Coronary artery (tissue), 2 donors: ENCODE measurements around the gene PCDH1.

Source experiments
- DNase-seq: peaks from one replicate; pipeline ENCODE4 v3.0.0-alpha.2; 2017; ENCODE audit warnings: low spot score
- H3K27ac ChIP-seq, 2 donors: fragments of 200-600 bp; sonication (generic); one replicate each; pipeline ENCODE4 v1.5.1; 2016 to 2019
- H3K4me3 ChIP-seq: fragments of 200-600 bp; sonication (generic); 2 replicates; pipeline ENCODE4 v1.5.1; 2016; ENCODE audit warnings: mild to moderate bottlenecking, moderate library complexity
- TF ChIP-seq, protein P1 (sequence below): fragments of 200-600 bp; sonication (generic); IDR thresholded peaks from one replicate; pipeline ENCODE4 v1.5.1; 2019; ENCODE audit warnings: antibody characterized with exemption

Gene PCDH1

DNA sequence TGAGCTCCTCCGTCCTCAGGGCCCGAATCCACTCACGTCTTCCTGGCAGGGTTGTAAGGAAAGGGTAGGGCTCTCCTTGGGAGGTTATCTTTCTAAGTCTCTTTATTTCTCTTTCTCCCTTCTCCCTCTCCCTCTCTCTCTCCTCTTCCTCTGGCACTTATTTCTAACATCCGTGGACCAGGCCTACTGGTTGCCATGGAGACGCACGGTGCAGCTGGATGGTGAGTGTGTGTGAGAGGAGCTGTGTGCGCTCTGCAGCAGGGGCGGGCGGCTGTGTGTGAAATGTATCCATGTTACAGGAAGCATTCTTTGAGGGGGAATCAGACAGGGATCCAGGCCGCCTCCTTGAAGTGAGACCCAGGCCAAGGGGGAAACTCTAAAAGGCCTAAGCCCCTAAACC, 32.2 kb downstream of the PCDH1 start:
- TF ChIP-seq, protein P1, sequence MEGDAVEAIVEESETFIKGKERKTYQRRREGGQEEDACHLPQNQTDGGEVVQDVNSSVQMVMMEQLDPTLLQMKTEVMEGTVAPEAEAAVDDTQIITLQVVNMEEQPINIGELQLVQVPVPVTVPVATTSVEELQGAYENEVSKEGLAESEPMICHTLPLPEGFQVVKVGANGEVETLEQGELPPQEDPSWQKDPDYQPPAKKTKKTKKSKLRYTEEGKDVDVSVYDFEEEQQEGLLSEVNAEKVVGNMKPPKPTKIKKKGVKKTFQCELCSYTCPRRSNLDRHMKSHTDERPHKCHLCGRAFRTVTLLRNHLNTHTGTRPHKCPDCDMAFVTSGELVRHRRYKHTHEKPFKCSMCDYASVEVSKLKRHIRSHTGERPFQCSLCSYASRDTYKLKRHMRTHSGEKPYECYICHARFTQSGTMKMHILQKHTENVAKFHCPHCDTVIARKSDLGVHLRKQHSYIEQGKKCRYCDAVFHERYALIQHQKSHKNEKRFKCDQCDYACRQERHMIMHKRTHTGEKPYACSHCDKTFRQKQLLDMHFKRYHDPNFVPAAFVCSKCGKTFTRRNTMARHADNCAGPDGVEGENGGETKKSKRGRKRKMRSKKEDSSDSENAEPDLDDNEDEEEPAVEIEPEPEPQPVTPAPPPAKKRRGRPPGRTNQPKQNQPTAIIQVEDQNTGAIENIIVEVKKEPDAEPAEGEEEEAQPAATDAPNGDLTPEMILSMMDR, result no peak
- Histone ChIP-seq H3K27ac (peak overlapping the region in 1 of 2 donors; percentile 67), H3K4me3 (no peak overlapping the region)
- DNase-seq, result no peak

- no peak for DNase-seq
- TF ChIP-seq, protein P1, result no peak
- H3K4me3 ChIP-seq, result no peak overlapping the region
- H3K27ac ChIP-seq, result peak overlapping the region in 1 of 2 donors; percentile 67
Observed at GRCh38 chr5:141845371-141845851, 32.8 kb downstream of the PCDH1 start.

GRCh38 chr5:141844414-141845097, 33.7 kb downstream of the PCDH1 start:
- DNase-seq, result no peak
- TF ChIP-seq, protein P1, result no peak
- peak overlapping the region in 1 of 2 donors; percentile 84 for H3K27ac ChIP-seq
- H3K4me3 ChIP-seq, result no peak overlapping the region

DNA sequence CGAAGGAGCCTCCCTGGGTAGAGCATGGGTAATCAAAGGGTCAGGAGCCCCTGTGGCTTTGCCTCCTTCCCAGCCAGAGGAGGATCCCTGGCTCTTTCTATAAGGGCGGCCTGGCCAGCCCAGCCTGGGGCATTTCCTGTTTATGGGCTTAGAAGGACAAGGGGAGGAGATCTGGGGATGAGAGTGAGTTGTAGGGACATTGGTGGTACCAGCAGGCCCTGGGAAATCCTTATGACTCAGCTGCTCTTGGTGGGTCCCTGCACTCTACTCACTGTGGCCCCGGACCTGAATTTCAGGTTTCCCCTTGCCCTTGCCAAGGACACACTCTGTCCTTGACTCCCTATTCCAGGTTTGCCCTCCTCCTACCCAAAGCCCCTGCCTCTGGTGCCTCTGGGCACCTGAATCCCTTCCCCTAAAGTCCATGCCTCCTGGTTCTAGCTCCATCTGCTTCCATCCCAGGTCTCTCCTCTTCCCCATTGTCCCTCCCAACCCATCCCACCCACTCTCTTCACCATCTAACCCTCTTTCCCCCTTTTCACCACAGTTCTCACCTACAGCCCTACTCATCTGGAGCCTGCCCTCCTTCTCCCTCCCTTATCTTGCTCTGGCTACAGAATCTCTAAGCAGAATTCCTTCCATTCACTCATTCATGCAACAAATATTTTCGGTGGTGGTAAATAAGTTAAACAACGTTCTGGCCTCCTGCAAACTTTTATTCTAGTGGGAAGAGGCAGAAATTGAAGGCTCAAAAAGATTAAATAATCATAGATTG, 34.9 kb downstream of the PCDH1 start:
- DNase-seq, result no peak
- Histone ChIP-seq H3K4me3 (no peak overlapping the region), H3K27ac (peak overlapping the region; percentile 41 to 84)
- TF ChIP-seq, protein P1, result no peak

DNA sequence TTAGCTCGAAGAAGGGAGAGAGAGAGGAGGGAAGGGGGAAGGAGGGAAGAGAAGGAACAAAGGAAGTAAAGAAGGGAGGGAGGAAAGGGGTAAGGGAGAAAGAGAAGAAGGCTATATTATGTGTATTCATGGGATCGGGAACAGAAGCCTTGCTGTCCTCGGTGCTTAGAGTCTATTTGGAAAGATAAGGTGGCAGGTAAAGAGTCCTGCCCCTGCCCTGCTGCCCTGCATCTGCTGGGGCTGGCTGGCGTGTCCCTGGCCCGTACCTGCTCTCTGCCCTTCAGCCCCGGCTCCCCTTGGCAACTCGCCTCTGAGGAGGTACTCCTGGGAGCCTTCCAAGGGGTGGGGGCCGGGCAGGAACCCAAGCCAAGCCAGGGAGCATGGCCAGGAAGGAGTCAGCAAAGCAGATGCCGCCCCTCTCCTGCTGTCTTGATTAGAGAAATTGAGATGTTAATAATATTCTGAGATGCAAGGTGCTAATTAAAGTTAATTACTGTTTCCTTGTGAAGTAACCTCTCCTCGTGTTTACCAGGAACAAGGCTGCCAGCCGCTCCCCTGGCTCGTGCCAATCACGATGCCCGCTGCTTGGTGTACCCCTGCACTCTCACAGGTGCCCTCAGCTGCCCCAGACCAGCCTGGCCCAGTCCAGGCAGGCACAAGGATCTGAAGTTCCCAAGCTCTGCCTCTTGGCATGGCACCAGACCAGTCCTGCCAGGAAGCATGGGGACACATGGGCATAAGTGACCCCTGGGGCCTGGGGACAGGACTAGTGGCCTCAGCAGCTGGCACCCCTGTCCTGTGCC, 36.6 kb downstream of the PCDH1 start:
- DNase-seq, result no peak
- TF ChIP-seq, protein P1, result no peak
- no peak overlapping the region for H3K4me3 ChIP-seq
- peak overlapping the region in 1 of 2 donors; percentile 84 for H3K27ac ChIP-seq

GRCh38 chr5:141840826-141841360, 37.3 kb downstream of the PCDH1 start:
- H3K4me3 ChIP-seq, result no peak overlapping the region
- peak overlapping the region in 1 of 2 donors; percentile 32 for H3K27ac ChIP-seq

More at GRCh38 chr5:141840826-141841360, 37.3 kb downstream of the PCDH1 start:
- DNase-seq, result no peak
- TF ChIP-seq, protein P1, result no peak
